ENCODE measurements around the gene GATA6. TPM values are rescaled to one million over a fixed set of nuclear protein-coding genes. Genes with fewer than 3 reads are reported as not detected.

The GATA6 gene
- total and polyA plus RNA-seq, 2 experiments from 2014 or later: 6.6 to 19.0 TPM

- Histone ChIP-seq H3K27ac (no peak overlapping the region), H2AFZ (no peak overlapping the region), H3K4me3 (no peak overlapping the region), H3K79me2 (ENCODE audit: insufficient read depth) (no peaks in the 10 kb centered on the region), H3K9ac (no peak overlapping the region), H3K4me1 (ENCODE audit: insufficient read depth) (no peaks in the 10 kb centered on the region), H3F3A (ENCODE audit: insufficient read depth) (no peaks in the 10 kb centered on the region), H3K4me2 (ENCODE audit: unreplicated experiment) (no peak overlapping the region), H3K36me3 (ENCODE audit: low read depth) (no peaks in the 10 kb centered on the region), H3K9me3 (ENCODE audit: low read depth) (no peaks in the 10 kb centered on the region), H3K9me2 (ENCODE audit: insufficient read depth) (no peaks in the 10 kb centered on the region), H3K27me3 (replicated peaks; ENCODE audit: insufficient read depth) (peaks cover 55% of the 10 kb centered on the region), H4K20me1 (ENCODE audit: insufficient read depth) (no peaks in the 10 kb centered on the region)
- 52 to 54% methylated on average over 6 of the region's 6 CpGs for WGBS, 2 experiments (ENCODE audit: low coverage in 1 of 2, low lambda C conversion rate in 2 of 2, missing lambda C conversion rate in 2 of 2)
- TF ChIP-seq EZH2 (IDR thresholded peaks at IDR 0.05; ENCODE audit: insufficient read depth, poor library complexity, severe bottlenecking) (no peak), EZH2phosphoT487 (IDR thresholded peaks at IDR 0.05; ENCODE audit: insufficient read depth, low read depth) (no peak)
- no peak for DNase-seq
- in situ Hi-C loops (cut with MboI): no loop called here
Observed at GRCh38 chr18:22238681-22239080, 69.3 kb downstream of the GATA6 start.

- no peak for TF ChIP-seq EZH2 (IDR thresholded peaks at IDR 0.05; ENCODE audit: insufficient read depth, poor library complexity, severe bottlenecking)
- TF ChIP-seq EZH2phosphoT487 (IDR thresholded peaks at IDR 0.05; ENCODE audit: insufficient read depth, low read depth): no peak
- no peaks in the 10 kb centered on the region for H3F3A ChIP-seq (ENCODE audit: insufficient read depth)
- no peak overlapping the region for H3K27ac ChIP-seq
- no peak for DNase-seq
- H4K20me1 ChIP-seq (ENCODE audit: insufficient read depth): no peaks in the 10 kb centered on the region
- no peaks in the 10 kb centered on the region for H3K79me2 ChIP-seq (ENCODE audit: insufficient read depth)
- WGBS, 2 experiments (ENCODE audit: low coverage in 1 of 2, low lambda C conversion rate in 2 of 2, missing lambda C conversion rate in 2 of 2): 23 to 26% methylated on average over 6 of the region's 6 CpGs
- H3K4me2 ChIP-seq (ENCODE audit: unreplicated experiment): no peak overlapping the region
- no peaks in the 10 kb centered on the region for H3K9me3 ChIP-seq (ENCODE audit: low read depth)
- no peak overlapping the region for H3K9ac ChIP-seq
- H3K4me3 ChIP-seq: no peak overlapping the region
- in situ Hi-C loops (cut with MboI): loop anchor here (5.0 kb wide), 1 partner anchor 35 kb away; no protein-coding TSS in a partner anchor
- H3K27me3 ChIP-seq (replicated peaks; ENCODE audit: insufficient read depth): peaks cover 59% of the 10 kb centered on the region
- no peaks in the 10 kb centered on the region for H3K4me1 ChIP-seq (ENCODE audit: insufficient read depth)
- H3K36me3 ChIP-seq (ENCODE audit: low read depth): no peaks in the 10 kb centered on the region
- no peaks in the 10 kb centered on the region for H3K9me2 ChIP-seq (ENCODE audit: insufficient read depth)
- H2AFZ ChIP-seq: no peak overlapping the region
Observed at GRCh38 chr18:22241921-22242361, 72.6 kb downstream of the GATA6 start.

- TF ChIP-seq EZH2 (IDR thresholded peaks at IDR 0.05; ENCODE audit: insufficient read depth, poor library complexity, severe bottlenecking) (no peak), EZH2phosphoT487 (IDR thresholded peaks at IDR 0.05; ENCODE audit: insufficient read depth, low read depth) (no peak)
- no peak for DNase-seq
- no peak overlapping the region for H2AFZ ChIP-seq
- H3K9ac ChIP-seq: no peak overlapping the region
- 77 to 78% methylated on average over 3 of the region's 3 CpGs for WGBS, 2 experiments (ENCODE audit: low coverage in 1 of 2, low lambda C conversion rate in 2 of 2, missing lambda C conversion rate in 2 of 2)
- H3K27me3 ChIP-seq (replicated peaks; ENCODE audit: insufficient read depth): peaks cover 56% of the 10 kb centered on the region
- no peak overlapping the region for H3K4me3 ChIP-seq
- no peak overlapping the region for H3K4me2 ChIP-seq (ENCODE audit: unreplicated experiment)
- no peaks in the 10 kb centered on the region for H4K20me1 ChIP-seq (ENCODE audit: insufficient read depth)
- in situ Hi-C loops (cut with MboI): loop anchor here (5.0 kb wide), 1 partner anchor 34 kb away; no protein-coding TSS in a partner anchor
- H3K27ac ChIP-seq: no peak overlapping the region
- H3K79me2 ChIP-seq (ENCODE audit: insufficient read depth): no peaks in the 10 kb centered on the region
- H3K4me1 ChIP-seq (ENCODE audit: insufficient read depth): no peaks in the 10 kb centered on the region
- no peaks in the 10 kb centered on the region for H3F3A ChIP-seq (ENCODE audit: insufficient read depth)
- no peaks in the 10 kb centered on the region for H3K36me3 ChIP-seq (ENCODE audit: low read depth)
- no peaks in the 10 kb centered on the region for H3K9me3 ChIP-seq (ENCODE audit: low read depth)
- no peaks in the 10 kb centered on the region for H3K9me2 ChIP-seq (ENCODE audit: insufficient read depth)
Observed at GRCh38 chr18:22243513-22243912, 74.1 kb downstream of the GATA6 start.

GRCh38 chr18:22250026-22250425 lies 80.6 kb downstream of the GATA6 start:
- 61 to 67% methylated on average over 4 of the region's 4 CpGs for WGBS, 2 experiments (ENCODE audit: low coverage in 1 of 2, low lambda C conversion rate in 2 of 2, missing lambda C conversion rate in 2 of 2)
- in situ Hi-C loops (cut with MboI): no loop called here

GRCh38 chr18:22250591-22250996 lies 81.2 kb downstream of the GATA6 start:
- Histone ChIP-seq H3K4me2 (ENCODE audit: unreplicated experiment) (no peak overlapping the region), H3K4me1 (ENCODE audit: insufficient read depth) (no peaks in the 10 kb centered on the region), H3K4me3 (no peak overlapping the region), H3K9me2 (ENCODE audit: insufficient read depth) (no peaks in the 10 kb centered on the region), H3K9me3 (ENCODE audit: low read depth) (no peaks in the 10 kb centered on the region), H3K27me3 (replicated peaks; ENCODE audit: insufficient read depth) (peaks cover 17% of the 10 kb centered on the region), H3F3A (ENCODE audit: insufficient read depth) (no peaks in the 10 kb centered on the region), H3K27ac (no peak overlapping the region), H2AFZ (no peak overlapping the region), H3K9ac (no peak overlapping the region), H4K20me1 (ENCODE audit: insufficient read depth) (no peaks in the 10 kb centered on the region), H3K79me2 (ENCODE audit: insufficient read depth) (no peaks in the 10 kb centered on the region), H3K36me3 (ENCODE audit: low read depth) (no peaks in the 10 kb centered on the region)
- DNase-seq: peak; percentile 42
- in situ Hi-C loops (cut with MboI): no loop called here
- 45 to 52% methylated on average over 8 of the region's 8 CpGs for whole genome bisulfite sequencing, 2 experiments (ENCODE audit: low coverage in 1 of 2, low lambda C conversion rate in 2 of 2, missing lambda C conversion rate in 2 of 2)
- TF ChIP-seq EZH2 (IDR thresholded peaks at IDR 0.05; ENCODE audit: insufficient read depth, poor library complexity, severe bottlenecking) (no peak), EZH2phosphoT487 (IDR thresholded peaks at IDR 0.05; ENCODE audit: insufficient read depth, low read depth) (no peak)

More at GRCh38 chr18:22250026-22250425, 80.6 kb downstream of the GATA6 start:
- TF ChIP-seq EZH2 (IDR thresholded peaks at IDR 0.05; ENCODE audit: insufficient read depth, poor library complexity, severe bottlenecking): no peak
- TF ChIP-seq EZH2phosphoT487 (IDR thresholded peaks at IDR 0.05; ENCODE audit: insufficient read depth, low read depth): no peak
- no peak for DNase-seq
- peaks cover 23% of the 10 kb centered on the region for H3K27me3 ChIP-seq (replicated peaks; ENCODE audit: insufficient read depth)
- H3K4me2 ChIP-seq (ENCODE audit: unreplicated experiment): no peak overlapping the region
- no peaks in the 10 kb centered on the region for H3K9me3 ChIP-seq (ENCODE audit: low read depth)
- H4K20me1 ChIP-seq (ENCODE audit: insufficient read depth): no peaks in the 10 kb centered on the region
- H3K79me2 ChIP-seq (ENCODE audit: insufficient read depth): no peaks in the 10 kb centered on the region
- no peak overlapping the region for H3K27ac ChIP-seq
- no peaks in the 10 kb centered on the region for H3K4me1 ChIP-seq (ENCODE audit: insufficient read depth)
- H3K36me3 ChIP-seq (ENCODE audit: low read depth): no peaks in the 10 kb centered on the region
- no peaks in the 10 kb centered on the region for H3K9me2 ChIP-seq (ENCODE audit: insufficient read depth)
- H3F3A ChIP-seq (ENCODE audit: insufficient read depth): no peaks in the 10 kb centered on the region
- no peak overlapping the region for H2AFZ ChIP-seq
- no peak overlapping the region for H3K9ac ChIP-seq
- no peak overlapping the region for H3K4me3 ChIP-seq

Small RNA genes lying within 50 kb of the gene (small RNA-seq; reads per million reads assigned to genes)
- gene RNU6-702P (ENCODE audit: low read depth, low replicate concordance) (not detected), gene RNU6ATAC20P (ENCODE audit: low read depth, low replicate concordance) (not detected)

Other genes starting within 250 kb of the GATA6 start
- gene CTAGE1, start 248.3 kb downstream of the GATA6 start, total RNA-seq (2014; rRNA removed; shearing (Covaris generic)): 0.11 TPM in 1 of 2 replicates, not detected in the other
- gene CTAGE1, start 248.3 kb downstream of the GATA6 start, polyA plus RNA-seq (2016; fragmentation: Nextera tagmentation; extraction: Ambion mirVana): 0.06 TPM in 1 of 2 replicates, not detected in the other

Data from GM23248 (cell line).